Measurements from ENCODE around the gene SLC35D2. TPM values are rescaled to one million over a fixed set of nuclear protein-coding genes. Genes with fewer than 3 reads are reported as not detected.

The SLC35D2 gene
- total RNA-seq, 1 experiment from 2014 or later = 20.1 TPM

- peaks cover 5% of the 10 kb centered on the region for H3K36me3 Mint-ChIP-seq (ENCODE audit: insufficient read depth, unreplicated experiment)
- no peaks in the 10 kb centered on the region for H3K4me1 Mint-ChIP-seq (ENCODE audit: low read depth, unreplicated experiment)
- no peaks in the 10 kb centered on the region for H3K27me3 Mint-ChIP-seq (ENCODE audit: unreplicated experiment)
- H3K27ac Mint-ChIP-seq (ENCODE audit: unreplicated experiment) = no peak overlapping the region
- TF ChIP-seq CTCF (IDR thresholded peaks at IDR 0.05; ENCODE audit: unreplicated experiment) = no peak
- CTCF ChIA-PET = no interaction called here
- no TSS peak for BruUV-seq (replicated peaks)
- DNase-seq = no peak
- H3K4me3 Mint-ChIP-seq (ENCODE audit: low read depth, unreplicated experiment) = no peak overlapping the region
- intact Hi-C loops (cut with micrococcal nuclease; ENCODE audit: unreplicated experiment) = no loop called here
- H3K9me3 Mint-ChIP-seq (ENCODE audit: low read depth, unreplicated experiment) = no peaks in the 10 kb centered on the region
These were observed 62.0 kb downstream of the SLC35D2 start for GRCh38 chr9:96321515-96321914.

DNA sequence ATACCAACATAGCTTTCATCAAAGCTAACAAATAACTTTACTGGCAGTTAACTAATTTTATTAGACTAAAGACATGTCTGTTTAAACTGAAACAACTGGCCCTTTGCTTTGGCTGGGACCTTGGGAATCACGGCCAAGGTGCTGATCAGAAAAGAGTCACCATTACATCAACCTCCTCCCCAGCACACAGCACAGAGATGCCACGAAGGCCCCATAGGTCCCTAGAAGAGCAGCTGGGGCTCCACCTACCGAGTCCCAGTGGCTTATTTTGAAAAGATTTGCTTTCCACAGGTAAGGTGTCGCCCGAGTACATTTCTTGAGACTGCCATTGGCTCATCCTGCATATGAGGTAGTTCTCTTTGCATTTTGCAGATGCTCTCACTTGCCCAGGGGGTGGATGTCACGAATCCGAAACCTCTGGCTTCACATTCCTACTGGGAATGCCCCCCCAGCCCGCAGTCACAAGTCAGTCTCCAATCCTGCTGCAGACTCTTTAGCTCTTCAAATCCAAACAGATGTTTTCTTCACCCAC, 62.7 kb downstream of the SLC35D2 start:
- no peak overlapping the region for H3K4me3 Mint-ChIP-seq (ENCODE audit: low read depth, unreplicated experiment)
- no peak for DNase-seq
- H3K27ac Mint-ChIP-seq (ENCODE audit: unreplicated experiment) = no peak overlapping the region

DNA sequence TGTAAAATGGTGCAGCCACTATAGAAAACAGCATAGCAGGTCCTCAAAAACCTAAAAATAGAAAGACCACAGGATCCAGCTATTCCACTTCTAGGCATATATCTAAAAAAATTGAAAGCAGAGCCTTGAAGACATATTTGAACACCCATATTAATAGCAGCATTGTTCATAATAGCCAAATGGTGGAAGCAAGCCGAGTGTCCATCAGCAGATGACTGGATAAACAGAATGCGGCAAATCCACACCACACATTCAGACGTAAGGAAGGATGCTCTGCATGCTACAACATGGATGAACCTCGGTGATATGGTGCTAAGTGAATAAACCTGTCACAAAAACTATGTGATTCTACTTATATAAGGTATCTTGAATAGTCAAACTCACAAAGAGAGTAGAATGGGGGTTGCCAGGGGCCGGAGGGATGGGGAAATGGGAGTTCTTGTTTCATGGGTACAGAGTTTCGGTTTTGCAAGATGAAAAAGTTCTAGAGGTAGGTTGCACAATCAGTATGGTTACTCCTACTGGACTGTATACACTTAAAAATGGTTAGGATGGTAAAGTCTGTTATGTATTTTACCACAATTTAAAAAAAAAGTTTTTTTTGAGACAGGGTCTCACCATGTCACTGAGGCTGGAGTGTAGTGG, 64.5 kb downstream of the SLC35D2 start:
- Mint-ChIP-seq H3K4me3 (ENCODE audit: low read depth, unreplicated experiment) (no peak overlapping the region), H3K27me3 (ENCODE audit: unreplicated experiment) (no peaks in the 10 kb centered on the region), H3K27ac (ENCODE audit: unreplicated experiment) (no peak overlapping the region), H3K36me3 (ENCODE audit: insufficient read depth, unreplicated experiment) (peaks cover 5% of the 10 kb centered on the region), H3K4me1 (ENCODE audit: low read depth, unreplicated experiment) (no peaks in the 10 kb centered on the region), H3K9me3 (ENCODE audit: low read depth, unreplicated experiment) (no peaks in the 10 kb centered on the region)
- DNase-seq = no peak
- TF ChIP-seq CTCF (IDR thresholded peaks at IDR 0.05; ENCODE audit: unreplicated experiment) = no peak
- CTCF ChIA-PET = no interaction called here
- intact Hi-C loops (cut with micrococcal nuclease; ENCODE audit: unreplicated experiment) = no loop called here
- no TSS peak for BruUV-seq (replicated peaks)

More for the DNA sequence above, 62.7 kb downstream of the SLC35D2 start:
- peaks cover 5% of the 10 kb centered on the region for H3K36me3 Mint-ChIP-seq (ENCODE audit: insufficient read depth, unreplicated experiment)
- H3K9me3 Mint-ChIP-seq (ENCODE audit: low read depth, unreplicated experiment) = no peaks in the 10 kb centered on the region
- intact Hi-C loops (cut with micrococcal nuclease; ENCODE audit: unreplicated experiment) = no loop called here
- H3K27me3 Mint-ChIP-seq (ENCODE audit: unreplicated experiment) = no peaks in the 10 kb centered on the region
- TF ChIP-seq CTCF (IDR thresholded peaks at IDR 0.05; ENCODE audit: unreplicated experiment) = no peak
- BruUV-seq (replicated peaks) = no TSS peak
- H3K4me1 Mint-ChIP-seq (ENCODE audit: low read depth, unreplicated experiment) = no peaks in the 10 kb centered on the region
- CTCF ChIA-PET = no interaction called here

DNA sequence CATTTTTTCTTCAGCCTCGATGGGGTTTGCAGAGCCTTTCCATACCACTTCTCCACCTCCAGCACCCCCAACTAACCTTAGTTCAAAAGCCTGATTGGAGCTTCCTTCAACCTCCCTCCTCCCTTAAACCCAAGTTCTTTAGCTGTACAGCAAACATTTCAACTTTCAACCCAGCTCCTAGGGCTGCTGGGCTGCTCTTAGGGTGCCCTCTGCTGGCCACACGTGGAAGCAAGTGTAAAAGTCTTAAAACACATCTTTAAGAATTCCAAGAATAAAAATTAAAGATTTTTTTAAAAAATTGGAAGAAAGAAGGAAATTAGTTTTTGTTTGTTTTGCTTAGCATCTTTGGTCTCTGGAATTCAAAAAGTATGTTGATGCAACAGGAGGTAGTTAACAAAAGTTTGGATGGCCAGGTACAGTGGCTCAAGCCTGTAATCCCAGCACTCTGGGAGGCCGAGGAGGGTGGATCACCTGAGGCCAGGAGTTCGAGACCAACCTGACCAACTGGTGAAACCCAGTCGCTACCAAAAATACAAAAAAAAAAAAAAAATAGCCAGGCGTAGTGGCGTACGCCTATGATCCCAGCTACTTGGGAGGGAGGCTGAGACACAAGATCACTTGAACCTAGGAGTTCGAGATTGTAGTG, 66.1 kb downstream of the SLC35D2 start:
- CTCF ChIA-PET = interaction anchor here (0.7 to 1.0 kb wide), 3 partner anchors 10 to 508 kb away, joined by 3 to 19 read pairs (median 3); no protein-coding TSS in a partner anchor
- DNase-seq = peak; percentile 52
- intact Hi-C loops (cut with micrococcal nuclease; ENCODE audit: unreplicated experiment) = loop anchor here (1.0 kb wide), 1 partner anchor 85 kb away; no protein-coding TSS in a partner anchor
- Mint-ChIP-seq H3K27me3 (ENCODE audit: unreplicated experiment) (no peaks in the 10 kb centered on the region), H3K36me3 (ENCODE audit: insufficient read depth, unreplicated experiment) (no peaks in the 10 kb centered on the region), H3K9me3 (ENCODE audit: low read depth, unreplicated experiment) (no peaks in the 10 kb centered on the region), H3K27ac (ENCODE audit: unreplicated experiment) (no peak overlapping the region), H3K4me3 (ENCODE audit: low read depth, unreplicated experiment) (no peak overlapping the region), H3K4me1 (ENCODE audit: low read depth, unreplicated experiment) (no peaks in the 10 kb centered on the region)
- TF ChIP-seq CTCF (IDR thresholded peaks at IDR 0.05; ENCODE audit: unreplicated experiment) = peak; percentile 53
- BruUV-seq (replicated peaks) = no TSS peak
